Measurements from ENCODE around the gene SLC13A2.

DNA sequence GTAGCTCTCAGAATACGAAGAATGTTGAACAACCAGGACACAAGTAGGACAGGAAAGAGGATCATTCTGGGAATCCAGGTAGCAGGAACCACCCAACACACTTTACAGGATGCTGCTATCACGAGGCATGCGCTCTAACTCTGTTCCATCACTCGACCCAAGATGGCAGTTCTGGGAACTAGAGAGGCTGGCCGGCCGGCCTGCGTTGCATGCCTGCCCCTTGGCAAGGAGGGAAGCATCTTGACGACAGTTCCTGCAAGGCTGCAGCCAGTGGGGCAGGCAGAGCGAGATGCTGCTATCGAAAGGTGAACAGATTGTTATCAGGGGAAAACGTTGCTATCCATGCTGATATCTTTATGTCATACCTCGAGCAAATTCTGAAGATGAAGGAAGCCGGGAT lies 48.2 kb upstream of the SLC13A2 start:
- TF ChIP-seq, protein P1, sequence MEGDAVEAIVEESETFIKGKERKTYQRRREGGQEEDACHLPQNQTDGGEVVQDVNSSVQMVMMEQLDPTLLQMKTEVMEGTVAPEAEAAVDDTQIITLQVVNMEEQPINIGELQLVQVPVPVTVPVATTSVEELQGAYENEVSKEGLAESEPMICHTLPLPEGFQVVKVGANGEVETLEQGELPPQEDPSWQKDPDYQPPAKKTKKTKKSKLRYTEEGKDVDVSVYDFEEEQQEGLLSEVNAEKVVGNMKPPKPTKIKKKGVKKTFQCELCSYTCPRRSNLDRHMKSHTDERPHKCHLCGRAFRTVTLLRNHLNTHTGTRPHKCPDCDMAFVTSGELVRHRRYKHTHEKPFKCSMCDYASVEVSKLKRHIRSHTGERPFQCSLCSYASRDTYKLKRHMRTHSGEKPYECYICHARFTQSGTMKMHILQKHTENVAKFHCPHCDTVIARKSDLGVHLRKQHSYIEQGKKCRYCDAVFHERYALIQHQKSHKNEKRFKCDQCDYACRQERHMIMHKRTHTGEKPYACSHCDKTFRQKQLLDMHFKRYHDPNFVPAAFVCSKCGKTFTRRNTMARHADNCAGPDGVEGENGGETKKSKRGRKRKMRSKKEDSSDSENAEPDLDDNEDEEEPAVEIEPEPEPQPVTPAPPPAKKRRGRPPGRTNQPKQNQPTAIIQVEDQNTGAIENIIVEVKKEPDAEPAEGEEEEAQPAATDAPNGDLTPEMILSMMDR (IDR thresholded peaks at IDR 0.05) = no peak
- no peak for TF ChIP-seq EZH2 (IDR thresholded peaks at IDR 0.05)

Data from neural progenitor cell (in vitro differentiated cells).